HG03469 (cell line): ENCODE results near the gene DLG2.

Experiments
- ATAC-seq: cut with Tn5 transposase; IDR thresholded peaks from one replicate; pipeline ENCODE4 v1.9.1; 2021; ENCODE audit warnings: mild to moderate bottlenecking, moderate library complexity, moderate number of reproducible peaks; ENCODE audit not compliant: unreplicated experiment

Gene DLG2

GRCh38 chr11:84714316-84714780 lies 912.8 kb downstream of the DLG2 start:
- peak; percentile 67 for ATAC-seq

- no peak for ATAC-seq
Measured at GRCh38 chr11:84691830-84692229, 935.3 kb downstream of the DLG2 start.

GRCh38 chr11:84687433-84687832 lies 939.7 kb downstream of the DLG2 start:
- no peak for ATAC-seq

- ATAC-seq = no peak
Measured at GRCh38 chr11:84686716-84687115, 940.4 kb downstream of the DLG2 start.

GRCh38 chr11:84685976-84686375 lies 941.2 kb downstream of the DLG2 start:
- ATAC-seq = no peak

- no peak for ATAC-seq
Measured at GRCh38 chr11:84685149-84685548, 942.0 kb downstream of the DLG2 start.

- no peak for ATAC-seq
Measured at GRCh38 chr11:84681456-84681855, 945.7 kb downstream of the DLG2 start.

- ATAC-seq = no peak
Measured at GRCh38 chr11:84675396-84676025, 951.6 kb downstream of the DLG2 start.

- ATAC-seq = no peak
Measured at GRCh38 chr11:84673753-84674152, 953.4 kb downstream of the DLG2 start.

- ATAC-seq = no peak
Measured at GRCh38 chr11:84671325-84671999, 955.7 kb downstream of the DLG2 start.

GRCh38 chr11:84663731-84664130 lies 963.4 kb downstream of the DLG2 start:
- no peak for ATAC-seq

GRCh38 chr11:84660257-84660977 lies 966.7 kb downstream of the DLG2 start:
- ATAC-seq = no peak

- no peak for ATAC-seq
Measured at GRCh38 chr11:84655712-84656111, 971.4 kb downstream of the DLG2 start.

GRCh38 chr11:84648471-84648870 lies 978.7 kb downstream of the DLG2 start:
- no peak for ATAC-seq

- ATAC-seq = no peak
Measured at GRCh38 chr11:84645988-84646694, 981.0 kb downstream of the DLG2 start.

- ATAC-seq = no peak
Measured at GRCh38 chr11:84642500-84642899, 984.6 kb downstream of the DLG2 start.

GRCh38 chr11:84634309-84634708 lies 992.8 kb downstream of the DLG2 start:
- no peak for ATAC-seq

- ATAC-seq = no peak
Measured at GRCh38 chr11:84628871-84629620, 998.1 kb downstream of the DLG2 start.

GRCh38 chr11:84626256-84626655 lies 1000.9 kb downstream of the DLG2 start:
- no peak for ATAC-seq

- no peak for ATAC-seq
Measured at GRCh38 chr11:84612645-84613044, 1014.5 kb downstream of the DLG2 start.

GRCh38 chr11:84608837-84609196 lies 1018.3 kb downstream of the DLG2 start:
- ATAC-seq = no peak
